Germinal center (tissue), 1 donor: ENCODE measurements around the gene ITGA8.
"Not testable (repeated sequence)": the region's sequence is repeated elsewhere in the genome, so short reads cannot be mapped to it uniquely, and the experiment has no call there.

ENCODE experiments used
- DNase-seq: peaks from one replicate; pipeline ENCODE4 v3.0.0; 2012; ENCODE audit warnings: mixed read lengths, low spot score

Gene ITGA8

GRCh38 chr10:15678851-15679250 is 40.9 kb downstream of the ITGA8 start:
- DNase-seq, result no peak

GRCh38 chr10:15672469-15672868 is 47.3 kb downstream of the ITGA8 start:
- no peak for DNase-seq

GRCh38 chr10:15670880-15671279 is 48.8 kb downstream of the ITGA8 start:
- DNase-seq, result no peak

- DNase-seq, result no peak
These were observed 58.1 kb downstream of the ITGA8 start for GRCh38 chr10:15661574-15661973.

- no peak for DNase-seq
These were observed 58.7 kb downstream of the ITGA8 start for GRCh38 chr10:15660990-15661389.

GRCh38 chr10:15658069-15658702 is 61.5 kb downstream of the ITGA8 start:
- no peak for DNase-seq

- DNase-seq, result no peak
These were observed 67.0 kb downstream of the ITGA8 start for GRCh38 chr10:15652757-15653156.

- DNase-seq, result no peak
These were observed 67.6 kb downstream of the ITGA8 start for GRCh38 chr10:15652117-15652516.

- DNase-seq, result no peak
These were observed 68.5 kb downstream of the ITGA8 start for GRCh38 chr10:15651175-15651574.

- DNase-seq, result no peak
These were observed 77.6 kb downstream of the ITGA8 start for GRCh38 chr10:15642095-15642494.

- DNase-seq, result no peak
These were observed 79.1 kb downstream of the ITGA8 start for GRCh38 chr10:15640536-15641085.

GRCh38 chr10:15636446-15636845 is 83.3 kb downstream of the ITGA8 start:
- no peak for DNase-seq

GRCh38 chr10:15632456-15633091 is 87.1 kb downstream of the ITGA8 start:
- no peak for DNase-seq

GRCh38 chr10:15631205-15631604 is 88.5 kb downstream of the ITGA8 start:
- DNase-seq, result not testable (repeated sequence)

GRCh38 chr10:15630353-15630752 is 89.4 kb downstream of the ITGA8 start:
- DNase-seq, result no peak

GRCh38 chr10:15627617-15628196 is 92.0 kb downstream of the ITGA8 start:
- DNase-seq, result no peak

GRCh38 chr10:15626937-15627336 is 92.8 kb downstream of the ITGA8 start:
- DNase-seq, result no peak

GRCh38 chr10:15625261-15625660 is 94.5 kb downstream of the ITGA8 start:
- no peak for DNase-seq

GRCh38 chr10:15624401-15625196 is 95.1 kb downstream of the ITGA8 start:
- no peak for DNase-seq

- DNase-seq, result no peak
These were observed 98.7 kb downstream of the ITGA8 start for GRCh38 chr10:15620836-15621515.

- DNase-seq, result no peak
These were observed 99.4 kb downstream of the ITGA8 start for GRCh38 chr10:15620337-15620736.

- DNase-seq, result no peak
These were observed 110.5 kb downstream of the ITGA8 start for GRCh38 chr10:15609246-15609645.
